HG02943 (cell line): ENCODE measurements around the gene PCGF1.

Experiments used
- ATAC-seq: cut with Tn5 transposase; IDR thresholded peaks from one replicate; pipeline ENCODE4 v1.9.1; 2021; ENCODE audit warnings: mild to moderate bottlenecking, low read depth, moderate library complexity; ENCODE audit not compliant: unreplicated experiment

The PCGF1 gene

DNA sequence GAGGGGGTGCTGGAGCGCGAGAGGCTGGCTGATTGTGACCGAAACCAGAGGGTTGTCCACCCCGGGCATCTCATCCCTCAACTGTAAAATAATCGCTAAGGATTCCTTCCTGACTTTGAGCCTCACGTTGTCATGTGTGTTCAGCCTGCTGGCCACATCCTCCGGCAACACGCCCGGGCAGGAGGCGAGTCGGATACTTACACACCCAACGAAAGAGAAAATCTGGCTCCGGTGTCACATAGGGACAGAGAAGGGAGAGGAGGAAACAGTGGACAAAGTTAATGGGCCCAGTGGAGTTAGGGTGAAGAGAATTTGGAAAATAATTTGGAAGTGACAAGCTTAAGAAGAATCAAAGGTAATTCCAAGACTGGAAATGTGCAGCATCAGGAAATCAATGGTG lies 9.2 kb upstream of the PCGF1 start:
- ATAC-seq = no peak

GRCh38 chr2:74515981-74516633 lies 8.6 kb upstream of the PCGF1 start:
- no peak for ATAC-seq

DNA sequence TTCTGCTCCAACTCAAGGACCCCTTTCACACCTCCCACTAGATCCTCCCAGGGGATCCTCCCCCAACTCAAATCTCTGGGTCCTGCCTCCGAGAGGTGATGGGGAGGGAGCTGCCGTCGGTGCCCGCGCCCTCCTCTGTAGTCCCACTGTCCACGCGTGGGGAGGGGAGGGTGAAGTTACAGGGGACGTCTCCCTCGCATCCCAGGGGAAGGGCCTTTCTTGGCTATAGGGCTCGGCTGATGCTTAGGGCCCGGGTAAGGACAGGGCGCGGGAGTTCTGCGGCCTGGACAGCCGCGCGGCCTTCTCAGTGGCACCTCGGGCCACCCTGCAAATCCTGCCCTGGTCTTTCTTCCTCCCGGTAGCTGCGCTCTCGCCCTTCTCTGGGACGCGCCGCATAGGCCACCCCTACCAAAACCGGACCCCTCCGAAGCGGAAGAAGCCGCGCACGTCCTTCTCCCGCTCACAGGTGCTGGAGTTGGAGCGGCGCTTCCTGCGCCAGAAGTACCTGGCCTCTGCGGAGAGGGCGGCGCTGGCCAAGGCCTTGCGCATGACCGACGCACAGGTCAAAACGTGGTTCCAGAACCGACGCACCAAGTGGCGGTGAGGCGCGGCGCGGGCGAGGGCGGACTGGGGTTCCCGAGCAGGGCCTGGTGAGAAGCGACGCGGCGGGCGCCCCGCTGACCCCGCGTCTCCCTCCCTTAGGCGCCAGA lies 7.9 kb upstream of the PCGF1 start:
- ATAC-seq = no peak

DNA sequence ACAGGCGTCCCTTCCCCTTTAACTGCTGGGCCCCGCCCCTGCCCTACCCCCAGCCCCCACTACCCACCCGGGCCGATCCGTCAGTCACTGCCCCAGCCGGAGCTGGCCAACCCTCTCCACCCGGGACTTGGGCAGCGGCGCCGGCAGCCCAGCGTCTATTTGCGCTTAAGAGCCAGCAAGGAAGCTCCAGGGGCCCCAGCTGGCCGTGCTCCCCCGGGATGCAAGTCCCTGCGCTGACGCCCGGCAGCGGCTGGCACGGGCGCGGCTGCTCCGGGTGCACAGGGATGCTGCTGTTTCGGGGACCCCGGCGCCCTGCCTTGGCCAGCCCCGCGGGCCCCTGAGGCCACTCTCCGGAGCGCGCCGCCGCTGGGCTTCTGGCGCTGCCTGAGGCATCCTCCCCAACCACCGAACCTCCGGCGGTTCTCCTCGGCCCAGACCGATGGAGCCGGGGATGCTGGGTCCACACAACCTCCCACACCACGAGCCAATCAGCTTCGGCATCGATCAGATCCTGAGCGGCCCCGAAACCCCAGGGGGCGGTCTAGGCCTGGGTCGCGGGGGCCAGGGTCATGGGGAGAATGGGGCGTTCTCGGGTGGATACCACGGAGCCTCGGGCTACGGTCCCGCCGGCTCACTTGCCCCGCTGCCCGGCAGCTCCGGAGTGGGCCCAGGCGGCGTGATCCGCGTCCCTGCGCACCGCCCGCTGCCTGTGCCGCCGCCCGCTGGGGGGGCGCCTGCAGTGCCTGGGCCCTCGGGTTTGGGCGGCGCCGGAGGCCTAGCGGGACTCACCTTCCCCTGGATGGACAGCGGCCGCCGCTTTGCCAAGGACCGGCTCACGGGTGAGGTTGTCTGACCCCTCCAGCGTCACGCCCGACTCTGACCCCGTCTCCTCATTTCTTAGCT lies 7.1 kb upstream of the PCGF1 start, which contains the start of gene TLX2:
Gene TLX2 (plus strand): TSS at position 83 of the 903 bp plus-strand sequence. CDS start 357 bp downstream, at position 440.
- ATAC-seq = no peak

GRCh38 chr2:74513605-74514367 lies 6.3 kb upstream of the PCGF1 start:
- no peak for ATAC-seq

DNA sequence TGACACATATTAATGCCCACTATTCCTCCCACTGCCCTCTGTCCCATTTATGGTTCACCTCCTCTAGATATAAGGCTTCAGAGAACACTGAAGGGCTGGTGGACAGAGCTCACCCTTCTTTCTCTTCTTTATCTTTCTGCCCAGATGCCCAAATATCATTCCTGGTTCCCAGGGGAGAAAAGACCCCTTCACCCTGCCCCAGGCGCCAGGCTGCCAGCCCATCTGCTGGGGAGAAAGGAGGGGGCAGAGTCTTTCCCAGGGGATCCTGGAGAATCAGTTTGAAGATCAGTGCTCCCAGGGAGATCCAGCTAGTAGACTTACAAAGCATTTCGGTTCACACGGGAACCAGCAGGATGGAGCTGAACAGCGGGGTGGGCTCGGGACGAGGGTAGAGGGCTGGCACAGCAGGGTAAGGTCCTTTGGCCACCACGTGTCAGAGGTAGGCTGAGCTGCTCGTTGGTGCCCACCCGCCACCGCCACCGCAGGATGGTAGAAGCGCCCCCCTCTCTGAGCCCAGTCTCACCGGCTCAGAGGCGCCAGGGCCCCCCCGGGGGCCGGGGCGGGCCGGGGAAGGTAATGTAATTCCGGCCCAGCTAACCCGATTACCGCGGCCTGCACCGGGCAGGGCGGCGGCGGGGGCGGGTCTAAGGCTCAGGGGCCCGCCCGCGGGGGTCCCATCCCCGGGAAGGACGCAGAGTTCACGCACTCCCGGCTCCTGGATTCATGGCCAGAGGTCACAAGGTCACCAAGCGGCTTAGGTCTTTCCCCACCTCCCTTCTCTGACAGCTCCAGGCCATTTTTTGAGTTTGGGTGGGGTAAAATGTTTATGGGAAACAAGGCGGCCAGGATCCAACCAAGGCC lies 5.5 kb upstream of the PCGF1 start:
- no peak for ATAC-seq

DNA sequence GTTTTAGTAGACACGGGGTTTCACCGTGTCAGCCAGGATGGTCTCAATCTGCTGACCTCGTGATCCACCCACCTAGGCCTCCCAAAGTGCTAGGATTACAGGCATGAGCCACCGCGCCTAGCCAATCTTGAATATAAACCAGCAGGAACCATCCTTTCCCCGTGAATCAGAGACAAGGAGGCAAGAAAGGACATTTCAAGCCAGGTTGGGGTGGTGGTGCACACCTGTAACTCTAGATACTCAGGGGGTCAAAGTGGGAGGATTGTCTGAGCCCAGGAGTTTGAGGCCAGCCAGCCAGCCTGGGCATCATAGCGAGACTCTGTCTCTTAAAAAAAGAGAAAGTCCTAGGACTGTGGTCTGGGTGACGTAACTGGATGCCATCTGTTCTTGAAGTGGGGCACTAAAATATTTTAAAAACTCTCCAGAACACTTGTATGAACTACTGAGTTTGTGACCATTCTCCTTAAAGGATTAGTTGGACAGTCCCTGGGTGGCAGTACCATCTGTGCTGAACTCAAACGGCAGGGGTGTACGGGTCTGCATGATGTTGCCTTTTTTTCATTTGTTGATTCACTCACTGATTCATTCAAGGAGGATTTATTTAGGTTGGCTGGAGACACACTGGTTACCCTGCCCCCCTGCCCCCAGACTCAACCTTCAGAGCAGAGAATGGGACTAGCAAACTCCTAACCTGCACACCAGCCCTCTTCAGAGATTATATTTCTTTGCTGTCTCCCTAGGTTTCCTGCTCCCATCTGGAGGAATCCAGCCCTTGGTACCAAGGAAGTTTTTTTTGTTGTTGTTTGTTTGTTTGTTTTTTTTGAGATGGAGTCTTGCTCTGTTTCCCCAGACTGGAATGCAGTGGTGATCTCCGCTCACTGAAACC lies 3.9 kb upstream of the PCGF1 start:
- ATAC-seq = no peak

GRCh38 chr2:74510272-74510671 lies 2.8 kb upstream of the PCGF1 start:
- ATAC-seq = no peak

DNA sequence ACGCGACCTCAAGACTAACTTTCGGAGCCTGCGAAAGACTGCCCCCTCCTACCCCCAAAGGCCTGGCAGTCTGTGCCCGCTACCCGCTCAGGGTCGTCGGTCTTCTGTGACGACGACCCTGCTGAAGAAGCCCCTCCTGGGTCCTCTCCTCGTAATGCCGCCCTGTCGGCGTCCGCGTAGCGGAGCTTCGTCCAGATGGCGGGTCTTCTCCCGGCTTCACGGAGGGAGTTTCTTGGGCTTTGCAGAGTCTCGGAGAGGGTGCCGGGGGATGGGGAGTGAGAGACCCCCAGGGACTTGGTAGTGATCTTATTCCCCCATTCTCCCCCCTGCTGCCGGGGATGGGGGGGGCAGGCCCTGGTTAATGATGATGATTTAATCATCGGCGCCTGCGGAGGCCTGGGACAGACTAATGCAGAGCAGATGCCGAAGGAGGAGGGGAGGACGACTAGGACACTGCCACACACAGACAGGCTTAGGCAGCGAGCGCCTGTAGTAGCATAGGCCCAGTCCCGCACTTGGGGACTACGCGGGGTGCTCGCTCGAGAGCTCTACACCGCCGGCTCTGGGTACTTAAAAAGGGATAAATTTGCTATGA lies 528 bp upstream of the PCGF1 start:
- peak; percentile 10 for ATAC-seq

DNA sequence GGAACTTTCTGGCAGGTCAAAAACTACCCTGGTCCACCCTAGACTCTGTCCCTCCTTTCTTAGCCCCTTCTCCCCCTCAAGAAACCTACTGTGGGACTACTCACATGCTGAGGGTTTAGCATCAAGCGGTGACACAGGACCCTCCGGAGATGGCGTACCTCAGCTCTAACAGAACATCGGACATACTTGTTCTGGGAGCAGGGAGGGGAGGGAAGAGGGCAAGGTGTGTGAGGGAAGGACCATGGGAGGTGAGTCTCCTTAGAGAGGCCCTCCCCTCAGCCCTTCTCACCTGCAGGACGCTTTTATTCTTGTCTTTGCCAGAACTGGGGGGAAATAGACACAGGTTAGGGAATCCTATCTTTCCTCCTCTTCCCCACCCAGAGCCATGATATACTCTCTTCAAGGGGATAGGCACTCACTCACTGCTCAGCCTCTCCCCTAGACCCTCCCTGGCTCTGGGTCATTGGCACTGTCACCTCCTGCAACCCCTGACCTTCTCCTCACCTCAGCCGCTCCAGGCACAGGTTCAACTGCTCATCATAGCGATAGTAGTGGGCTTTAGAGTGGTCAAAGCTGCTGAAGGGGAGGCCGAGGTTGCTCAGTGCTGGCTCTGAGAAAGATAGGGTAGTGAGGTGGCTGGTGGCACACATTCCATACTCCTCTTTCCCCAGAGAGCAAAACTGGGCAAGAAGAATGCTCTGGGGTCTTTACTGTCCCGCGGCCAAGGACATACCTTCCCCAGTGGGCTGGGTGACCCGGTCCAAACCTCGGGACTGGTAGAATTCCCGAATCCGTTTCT lies 1.8 kb downstream of the PCGF1 start:
- no peak for ATAC-seq

DNA sequence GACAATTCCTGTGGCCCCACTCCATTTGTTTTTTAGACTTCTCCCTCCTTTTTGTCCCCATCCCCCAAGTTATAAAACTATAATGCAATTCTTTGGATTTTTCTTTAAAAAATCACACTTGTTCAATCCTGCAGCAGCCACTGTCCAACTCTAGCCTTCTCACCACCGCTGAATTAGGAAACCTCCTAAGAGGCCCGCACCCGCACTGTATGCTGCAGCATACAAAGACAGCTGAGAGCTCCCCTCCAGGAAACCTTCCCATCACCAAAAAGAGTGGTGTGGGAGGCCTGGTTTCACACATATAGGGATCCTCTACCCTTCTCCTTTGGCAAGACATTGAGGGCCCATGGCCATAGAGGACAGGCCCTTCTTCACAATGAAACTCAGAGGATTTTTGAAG lies 2.9 kb downstream of the PCGF1 start:
- no peak for ATAC-seq

DNA sequence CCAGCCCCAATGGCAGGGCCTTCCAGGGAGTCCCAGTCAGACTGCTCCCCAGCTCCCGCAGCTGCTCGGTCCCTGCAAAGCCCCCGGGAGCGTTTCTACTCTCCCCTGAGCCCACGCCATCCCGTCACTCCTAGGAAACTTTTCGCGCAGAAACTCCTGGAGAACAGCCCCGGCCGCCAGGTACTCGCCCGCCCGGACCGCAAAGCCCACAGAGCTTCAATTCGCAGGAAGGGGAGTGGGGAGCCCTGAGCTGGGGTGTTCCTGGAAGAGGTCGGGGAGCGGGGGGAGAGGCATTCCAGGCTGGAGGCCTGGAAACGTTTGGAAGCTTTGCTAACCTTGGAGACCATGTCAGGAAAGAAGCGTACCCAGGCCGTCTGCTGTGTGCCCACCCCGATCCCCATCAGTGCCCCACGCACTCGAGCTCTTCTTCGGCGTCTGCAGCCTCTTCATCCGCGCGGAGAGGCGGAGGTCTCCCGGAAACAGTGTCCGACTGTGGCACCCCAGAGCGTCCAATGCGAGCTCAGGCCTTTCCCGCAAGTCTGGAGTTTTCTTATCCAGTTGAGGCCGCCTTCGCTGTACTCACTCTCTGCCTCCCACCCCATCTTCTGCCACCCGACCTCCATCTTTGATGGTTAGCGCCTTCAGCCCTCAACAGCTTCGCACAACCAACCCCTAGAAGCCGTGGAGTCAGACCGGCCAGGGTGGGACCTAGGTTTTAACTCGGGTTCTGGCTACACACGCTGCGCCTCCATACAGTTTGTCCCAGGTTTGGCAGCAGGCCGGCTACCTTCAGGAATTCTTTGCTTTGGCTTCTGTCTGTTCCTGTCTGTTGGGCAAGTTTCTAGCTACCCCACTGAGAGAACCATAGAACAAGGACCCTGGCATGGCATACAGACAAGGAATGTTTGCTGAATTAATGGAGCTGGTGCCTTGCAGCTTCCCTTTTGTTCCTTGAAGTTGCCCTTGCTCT lies 3.7 kb downstream of the PCGF1 start:
- ATAC-seq = no peak

- ATAC-seq = no peak
Measured at GRCh38 chr2:74502720-74503505, 4.6 kb downstream of the PCGF1 start.

GRCh38 chr2:74502147-74502719 lies 5.3 kb downstream of the PCGF1 start:
- ATAC-seq = no peak
